ENCODE measurements around the gene CDH12.

CDH12 gene

DNA sequence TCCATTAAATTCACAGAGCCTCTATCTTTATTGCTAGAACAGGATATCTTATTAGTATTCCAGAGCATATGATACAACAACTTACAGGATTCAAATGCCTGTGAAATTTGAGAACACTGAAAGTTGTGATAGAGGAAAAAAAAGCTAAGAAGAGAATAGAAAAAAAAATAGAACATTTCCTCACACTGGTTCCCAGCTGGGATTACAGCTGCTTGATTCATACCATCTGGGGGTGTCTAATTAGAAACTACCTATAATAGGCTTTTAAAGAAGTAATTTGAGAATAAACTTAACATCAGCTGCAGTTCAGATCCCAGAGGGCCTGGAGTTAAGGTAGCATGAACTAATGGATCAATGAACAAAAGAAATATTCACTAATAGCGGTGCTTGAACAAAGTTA lies 922.0 kb downstream of the CDH12 start:
- no peak for DNase-seq

GRCh38 chr5:21919414-21920022 lies 933.6 kb downstream of the CDH12 start:
- peak; percentile 24 to 45 (median 42) for DNase-seq

GRCh38 chr5:21918451-21918850 lies 934.7 kb downstream of the CDH12 start:
- no peak for DNase-seq

DNA sequence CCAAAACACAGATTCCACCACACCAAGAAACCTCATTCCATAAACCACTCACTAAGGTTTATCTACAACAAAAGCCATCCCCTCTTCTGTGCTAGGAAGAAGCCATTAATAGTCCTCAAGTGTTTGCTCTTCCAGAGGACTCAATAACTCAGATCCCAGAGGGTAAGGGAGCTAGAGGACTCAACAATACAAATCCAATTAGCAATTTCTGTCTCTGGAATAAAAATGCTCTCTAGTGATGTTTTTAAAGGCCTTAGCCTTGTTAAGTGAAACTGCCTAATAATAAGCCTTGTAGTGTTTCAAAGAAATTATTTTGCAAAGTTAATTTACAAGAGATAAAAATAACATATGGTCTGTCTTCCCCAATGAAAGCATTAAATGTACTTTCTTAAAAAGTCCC lies 942.4 kb downstream of the CDH12 start:
- DNase-seq = no peak

DNA sequence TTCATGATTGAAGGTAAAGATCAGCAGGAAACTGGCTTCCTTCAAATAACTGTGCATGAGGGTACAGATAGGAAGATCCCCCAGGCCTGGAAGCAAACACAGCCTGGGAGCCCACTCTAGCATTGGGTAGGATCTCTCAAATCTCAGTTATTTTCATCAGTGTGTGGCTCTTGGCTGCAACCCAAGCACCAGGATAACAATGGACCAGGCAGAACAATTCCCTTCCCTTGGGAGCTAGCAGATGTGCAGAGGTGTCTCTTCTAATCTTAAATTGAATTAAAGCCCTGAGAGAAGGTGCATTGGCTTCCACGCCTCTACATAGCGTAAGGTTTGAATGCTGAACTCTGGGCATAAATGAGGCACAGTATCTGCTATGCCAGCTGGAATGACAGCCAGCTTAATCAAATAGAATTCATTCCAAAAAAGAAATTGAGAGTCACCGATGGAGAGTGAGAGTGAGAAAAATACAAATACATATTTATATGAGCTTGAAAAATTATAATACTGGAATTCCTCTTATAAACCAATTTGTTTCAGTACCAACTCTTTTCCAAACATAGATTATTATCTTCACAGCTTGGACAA lies 957.3 kb downstream of the CDH12 start:
- DNase-seq = no peak

DNA sequence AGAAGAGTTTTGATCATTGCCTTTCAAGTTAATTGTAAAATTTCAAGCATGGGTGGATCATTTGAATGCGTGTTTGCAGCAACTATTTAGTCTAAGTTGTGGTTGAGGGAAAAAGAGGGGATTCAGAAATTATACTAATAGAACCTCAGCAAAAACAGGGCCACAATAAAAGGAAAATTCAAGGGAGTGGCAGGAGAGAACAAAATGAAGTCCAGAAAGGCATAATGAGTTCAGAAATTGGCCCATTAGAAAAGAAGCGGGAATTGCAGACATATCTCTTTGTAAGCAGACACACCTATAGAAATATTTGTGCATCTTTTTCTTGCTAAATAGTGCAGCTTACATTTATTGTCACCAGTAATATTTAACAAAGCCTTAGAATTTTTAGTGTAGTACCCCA lies 960.0 kb downstream of the CDH12 start:
- DNase-seq = no peak

- DNase-seq = no peak
Measured at GRCh38 chr5:21889581-21889980, 963.6 kb downstream of the CDH12 start.

GRCh38 chr5:21882074-21882745 lies 970.9 kb downstream of the CDH12 start:
- DNase-seq = no peak

DNA sequence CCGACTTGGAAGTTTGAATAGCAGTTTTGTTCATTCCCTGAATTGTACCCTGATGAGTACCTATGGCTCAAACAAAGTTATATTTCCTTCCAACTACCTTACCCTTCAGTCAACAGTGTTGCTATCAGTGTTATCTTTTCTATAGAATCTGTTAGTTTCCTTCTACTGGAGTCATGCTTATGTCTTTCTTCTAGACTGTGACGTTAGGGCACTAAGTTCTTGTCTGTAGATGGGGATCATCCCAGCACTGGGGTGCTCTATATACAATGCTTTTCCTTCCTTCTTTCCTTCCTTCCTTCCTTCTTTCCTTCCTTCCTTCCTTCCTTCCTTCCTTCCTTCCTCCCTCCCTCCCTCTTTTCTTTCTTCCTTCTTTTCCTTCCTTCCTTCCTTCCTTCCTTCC lies 973.0 kb downstream of the CDH12 start:
- DNase-seq = no peak

DNA sequence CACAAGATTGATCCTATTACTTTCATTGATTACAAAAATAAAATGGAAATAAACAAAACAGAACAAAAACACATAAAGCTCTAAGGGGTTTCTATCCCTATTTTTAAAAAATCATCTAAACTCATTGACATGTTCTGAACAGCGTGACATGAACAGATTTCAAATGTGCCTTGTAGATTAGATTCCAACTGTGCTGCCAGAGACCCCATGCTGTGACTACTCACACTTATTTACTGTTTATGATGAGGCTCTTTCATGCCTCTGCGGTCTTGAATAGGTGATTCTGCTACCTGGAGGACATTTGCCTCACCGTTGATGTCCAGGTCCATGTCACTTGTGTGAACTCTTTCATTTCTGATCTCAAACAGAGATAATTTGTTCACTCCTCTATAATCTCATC lies 990.2 kb downstream of the CDH12 start:
- no peak for DNase-seq

DNA sequence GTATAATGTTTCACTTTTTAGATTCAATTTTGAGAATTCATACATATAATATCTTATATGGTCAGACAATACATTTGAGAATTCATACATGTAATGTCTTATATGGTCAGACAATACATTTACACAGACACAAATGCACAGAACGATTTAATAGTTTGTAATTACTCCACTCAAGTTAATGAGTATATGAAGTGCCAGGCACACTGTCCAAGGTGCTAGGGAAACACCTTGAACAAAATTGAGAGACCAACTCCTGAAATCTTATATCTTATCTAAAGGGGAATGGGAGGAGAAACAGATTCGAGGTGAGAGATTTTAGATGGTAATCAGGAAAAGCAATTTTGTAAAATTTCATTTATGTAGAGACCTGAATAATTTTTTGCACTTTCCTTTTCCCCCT lies 994.7 kb downstream of the CDH12 start:
- DNase-seq = no peak

GRCh38 chr5:21856987-21857386 lies 996.2 kb downstream of the CDH12 start:
- DNase-seq = no peak

DNA sequence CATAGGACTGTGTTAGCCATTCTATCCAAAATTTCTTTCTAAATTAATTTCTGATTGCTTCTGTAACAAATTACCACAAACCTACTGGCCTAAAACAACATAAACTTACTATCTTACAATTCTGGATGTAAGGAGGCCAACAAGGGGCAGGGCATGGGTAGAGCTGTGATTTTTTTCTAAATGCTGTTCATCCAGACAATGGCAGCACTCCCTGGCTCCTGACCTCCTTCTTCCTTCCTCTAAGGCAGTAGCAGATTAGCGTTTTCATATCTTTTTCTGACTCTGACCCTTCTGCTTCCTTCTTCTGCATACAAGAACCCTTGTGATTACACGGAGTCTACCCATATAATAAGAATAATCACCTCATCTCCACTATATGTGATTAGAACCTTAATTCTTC lies 1005.8 kb downstream of the CDH12 start:
- no peak for DNase-seq

- no peak for DNase-seq
Measured at GRCh38 chr5:21844960-21845359, 1008.2 kb downstream of the CDH12 start.

DNA sequence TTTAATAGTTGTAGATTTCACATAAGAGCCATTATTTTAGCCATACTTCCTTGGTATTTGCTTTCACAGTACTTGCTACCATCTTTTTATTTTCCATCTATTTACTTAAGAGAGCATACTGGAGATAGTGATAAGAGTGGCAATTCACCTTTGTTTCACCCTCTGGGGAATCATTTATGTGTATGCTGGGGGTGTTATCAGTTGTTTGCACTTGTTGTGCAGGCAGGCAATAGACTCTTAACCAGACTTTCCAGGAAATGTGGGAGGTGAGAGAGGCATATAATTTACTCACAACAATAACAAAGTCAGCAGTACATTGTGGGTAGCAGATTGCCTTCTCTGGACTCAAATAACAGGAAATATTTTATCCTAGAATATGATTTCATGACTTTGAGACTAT lies 1018.3 kb downstream of the CDH12 start:
- DNase-seq = no peak

GRCh38 chr5:21831145-21831787 lies 1021.9 kb downstream of the CDH12 start:
- peak in 1 of 4 experiments; percentile 6 for DNase-seq

DNA sequence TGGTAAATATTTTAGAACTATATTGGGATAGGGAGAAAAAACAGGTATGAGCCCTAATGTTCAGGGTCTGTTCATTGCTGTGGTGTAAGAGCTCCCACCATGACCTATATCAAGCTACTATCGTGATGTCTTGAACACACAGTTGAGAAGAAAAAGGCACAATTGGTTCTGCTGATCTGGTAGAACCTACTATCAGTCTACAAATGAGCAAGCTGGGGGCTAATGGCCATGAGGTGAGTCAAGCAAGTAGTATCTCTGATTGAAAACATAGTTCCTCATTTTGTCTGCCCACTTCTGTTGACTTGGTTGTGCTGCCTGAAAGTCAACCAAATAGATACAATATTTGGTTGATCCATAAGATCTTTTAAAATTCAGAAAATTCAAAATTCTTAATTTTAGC lies 1026.3 kb downstream of the CDH12 start:
- DNase-seq = no peak

GRCh38 chr5:21823588-21823987 lies 1029.6 kb downstream of the CDH12 start:
- peak in 1 of 4 experiments; percentile 38 for DNase-seq

GRCh38 chr5:21823076-21823574 lies 1030.0 kb downstream of the CDH12 start:
- DNase-seq = no peak

DNA sequence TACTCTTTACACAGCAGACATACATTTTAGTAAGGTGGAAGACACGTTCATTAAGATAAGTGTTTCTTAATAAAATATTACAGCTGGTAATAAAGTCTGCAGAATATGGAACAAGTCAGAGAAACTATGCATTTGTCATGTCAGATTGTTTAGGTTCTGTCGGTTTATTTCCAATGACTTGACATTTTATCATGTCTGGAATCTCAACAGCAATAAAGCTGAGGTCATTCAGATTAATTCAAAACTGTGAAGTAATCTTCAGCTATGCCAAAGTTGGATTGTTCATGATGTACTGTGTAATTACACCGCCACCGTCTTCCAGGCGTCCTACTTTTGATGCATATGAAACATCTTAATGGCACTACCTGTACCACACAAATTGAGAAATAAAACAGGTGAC lies 1032.6 kb downstream of the CDH12 start:
- DNase-seq = no peak

GRCh38 chr5:21818370-21818720 lies 1034.8 kb downstream of the CDH12 start:
- DNase-seq = no peak

- DNase-seq = peak in 2 of 4 experiments; percentile 28 to 39
Measured at GRCh38 chr5:21817668-21818369, 1035.3 kb downstream of the CDH12 start.

GRCh38 chr5:21810737-21811316 lies 1042.3 kb downstream of the CDH12 start:
- peak in 2 of 4 experiments; percentile 47 to 55 for DNase-seq

Data from suppressor macrophage (primary cell).